Left kidney (tissue), 2 donors: ENCODE measurements around the gene PFDN4. TPM values are rescaled to one million over a fixed set of nuclear protein-coding genes. Genes with fewer than 3 reads are reported as not detected.
A peak's percentile ranks its signal among the peaks of the same experiment; 100 is the strongest.

Experiments used
- DNase-seq: peaks from one replicate; pipeline ENCODE4 v3.0.0-alpha.2; 2013
- polyA plus RNA-seq: library from polyadenylated mRNA; unstranded; fragments of 120-200 nt; gene quantifications from one replicate; pipeline ENCODE4 v1.2.1, GENCODE V29; 2013; ENCODE audit not compliant: insufficient read length

Gene PFDN4
- polyA plus RNA-seq, 1 donor = 67.1 TPM

GRCh38 chr20:54267483-54268003, 59.7 kb downstream of the PFDN4 start:
- peak; percentile 11 for DNase-seq

GRCh38 chr20:54268941-54269340, 61.1 kb downstream of the PFDN4 start:
- no peak for DNase-seq

Other genes with a start within 250 kb of the PFDN4 start
- 4.2 TPM for gene BCAS1, start 137.5 kb upstream of the PFDN4 start, polyA plus RNA-seq
- 2.9 TPM for gene CYP24A1, start 34.1 kb upstream of the PFDN4 start, polyA plus RNA-seq